GM18507 (cell line): ENCODE data around the gene CENPP.

Experiments used
- DNase-seq: peaks from one replicate; pipeline ENCODE4 v3.0.0; 2011; ENCODE audit warnings: low read depth; ENCODE audit not compliant: insufficient read length; ENCODE audit errors: extremely low spot score
- FAIRE-seq: peaks from 2 replicates; lab custom pipeline; 2011; peaks lifted over from hg19 to GRCh38; lab: Jason Lieb, UNC

The CENPP gene

GRCh38 chr9:92494856-92495255 lies 169.1 kb downstream of the CENPP start:
- DNase-seq, result no peak

GRCh38 chr9:92496396-92497176 lies 170.8 kb downstream of the CENPP start:
- DNase-seq (no peak), FAIRE-seq (no peak)

More at GRCh38 chr9:92494856-92495255, 169.1 kb downstream of the CENPP start:
- FAIRE-seq, result no peak

- DNase-seq, result no peak
- no peak for FAIRE-seq
Observed at GRCh38 chr9:92499701-92500100, 173.9 kb downstream of the CENPP start.

- FAIRE-seq (no peak), DNase-seq (no peak)
Observed at GRCh38 chr9:92500725-92501124, 175.0 kb downstream of the CENPP start.

GRCh38 chr9:92501671-92502393 lies 176.1 kb downstream of the CENPP start:
- peak; percentile 59 for FAIRE-seq
- no peak for DNase-seq

- no peak for FAIRE-seq
Observed at GRCh38 chr9:92503156-92503555, 177.4 kb downstream of the CENPP start.

GRCh38 chr9:92504881-92505280 lies 179.1 kb downstream of the CENPP start:
- FAIRE-seq (no peak), DNase-seq (no peak)

More at GRCh38 chr9:92503156-92503555, 177.4 kb downstream of the CENPP start:
- DNase-seq, result no peak

- FAIRE-seq (no peak), DNase-seq (no peak)
Observed at GRCh38 chr9:92506184-92506857, 180.6 kb downstream of the CENPP start.

- DNase-seq (no peak), FAIRE-seq (no peak)
Observed at GRCh38 chr9:92507005-92507404, 181.3 kb downstream of the CENPP start.

GRCh38 chr9:92507496-92507895 lies 181.7 kb downstream of the CENPP start:
- FAIRE-seq (no peak), DNase-seq (no peak)

GRCh38 chr9:92508018-92508820 lies 182.5 kb downstream of the CENPP start:
- FAIRE-seq, result no peak
- DNase-seq, result no peak

- DNase-seq (no peak), FAIRE-seq (no peak)
Observed at GRCh38 chr9:92509050-92509449, 183.3 kb downstream of the CENPP start.

- no peak for DNase-seq
- FAIRE-seq, result no peak
Observed at GRCh38 chr9:92510747-92511146, 185.0 kb downstream of the CENPP start.

- no peak for FAIRE-seq
- no peak for DNase-seq
Observed at GRCh38 chr9:92512622-92513021, 186.9 kb downstream of the CENPP start.

GRCh38 chr9:92513349-92513748 lies 187.6 kb downstream of the CENPP start:
- no peak for FAIRE-seq
- no peak for DNase-seq

- DNase-seq, result no peak
- no peak for FAIRE-seq
Observed at GRCh38 chr9:92514635-92515034, 188.9 kb downstream of the CENPP start.

- FAIRE-seq, result no peak
- no peak for DNase-seq
Observed at GRCh38 chr9:92516521-92516920, 190.8 kb downstream of the CENPP start.

- DNase-seq (no peak), FAIRE-seq (no peak)
Observed at GRCh38 chr9:92517046-92517445, 191.3 kb downstream of the CENPP start.

GRCh38 chr9:92518199-92518598 lies 192.4 kb downstream of the CENPP start:
- DNase-seq (no peak), FAIRE-seq (no peak)

- DNase-seq, result no peak
- FAIRE-seq, result no peak
Observed at GRCh38 chr9:92520837-92521236, 195.1 kb downstream of the CENPP start.
